ENCODE results near the gene CNTNAP2. TPM values are rescaled to one million over a fixed set of nuclear protein-coding genes. Genes with fewer than 3 reads are reported as not detected.

The CNTNAP2 gene
- total RNA-seq, 1 donor from 2014 or later: not detected

GRCh38 chr7:147321504-147321903 is 1204.9 kb downstream of the CNTNAP2 start:
- intact Hi-C loops (cut with micrococcal nuclease): no loop called here

GRCh38 chr7:147332988-147333387 is 1216.4 kb downstream of the CNTNAP2 start:
- intact Hi-C loops (cut with micrococcal nuclease): no loop called here

GRCh38 chr7:147363101-147363500 is 1246.5 kb downstream of the CNTNAP2 start:
- intact Hi-C loops (cut with micrococcal nuclease): no loop called here

GRCh38 chr7:147376192-147376591 is 1259.6 kb downstream of the CNTNAP2 start:
- intact Hi-C loops (cut with micrococcal nuclease): no loop called here

- intact Hi-C loops (cut with micrococcal nuclease): no loop called here
Measured at GRCh38 chr7:147380926-147381325, 1264.3 kb downstream of the CNTNAP2 start.

- intact Hi-C loops (cut with micrococcal nuclease): no loop called here
Measured at GRCh38 chr7:147394329-147394728, 1277.7 kb downstream of the CNTNAP2 start.

GRCh38 chr7:147400221-147400689 is 1283.7 kb downstream of the CNTNAP2 start:
- intact Hi-C loops (cut with micrococcal nuclease): no loop called here

GRCh38 chr7:147400925-147401324 is 1284.3 kb downstream of the CNTNAP2 start:
- intact Hi-C loops (cut with micrococcal nuclease): no loop called here

- intact Hi-C loops (cut with micrococcal nuclease): no loop called here
Measured at GRCh38 chr7:147405621-147406020, 1289.0 kb downstream of the CNTNAP2 start.

GRCh38 chr7:147406521-147407135 is 1290.0 kb downstream of the CNTNAP2 start:
- intact Hi-C loops (cut with micrococcal nuclease): no loop called here

- intact Hi-C loops (cut with micrococcal nuclease): no loop called here
Measured at GRCh38 chr7:147411096-147411495, 1294.5 kb downstream of the CNTNAP2 start.

GRCh38 chr7:147412109-147412508 is 1295.5 kb downstream of the CNTNAP2 start:
- intact Hi-C loops (cut with micrococcal nuclease): no loop called here

- intact Hi-C loops (cut with micrococcal nuclease): no loop called here
Measured at GRCh38 chr7:147412782-147413556, 1296.4 kb downstream of the CNTNAP2 start.

- intact Hi-C loops (cut with micrococcal nuclease): no loop called here
Measured at GRCh38 chr7:147413557-147413870, 1296.9 kb downstream of the CNTNAP2 start.

- intact Hi-C loops (cut with micrococcal nuclease): no loop called here
Measured at GRCh38 chr7:147415991-147416390, 1299.4 kb downstream of the CNTNAP2 start.

- intact Hi-C loops (cut with micrococcal nuclease): no loop called here
Measured at GRCh38 chr7:147418966-147419365, 1302.4 kb downstream of the CNTNAP2 start.

GRCh38 chr7:147423875-147424274 is 1307.3 kb downstream of the CNTNAP2 start:
- intact Hi-C loops (cut with micrococcal nuclease): no loop called here

GRCh38 chr7:147428075-147428474 is 1311.5 kb downstream of the CNTNAP2 start:
- intact Hi-C loops (cut with micrococcal nuclease): no loop called here

- intact Hi-C loops (cut with micrococcal nuclease): no loop called here
Measured at GRCh38 chr7:147429961-147430360, 1313.4 kb downstream of the CNTNAP2 start.

- intact Hi-C loops (cut with micrococcal nuclease): no loop called here
Measured at GRCh38 chr7:147432079-147432478, 1315.5 kb downstream of the CNTNAP2 start.

GRCh38 chr7:147432576-147432975 is 1316.0 kb downstream of the CNTNAP2 start:
- intact Hi-C loops (cut with micrococcal nuclease): no loop called here

GRCh38 chr7:147436718-147437117 is 1320.1 kb downstream of the CNTNAP2 start:
- intact Hi-C loops (cut with micrococcal nuclease): no loop called here

GRCh38 chr7:147438216-147438615 is 1321.6 kb downstream of the CNTNAP2 start:
- intact Hi-C loops (cut with micrococcal nuclease): no loop called here

Measured in T-helper 1 cell treated with Interleukin-12 subunit alpha and Interleukin-12 subunit beta and Interleukin-4 antibody, amounts not matched to agents 30 ng/mL and 1 ng/mL, for 36 hours (primary cell).